B cell (primary cell): Measurements from ENCODE around the gene MYLK3. TPM values are rescaled to one million over a fixed set of nuclear protein-coding genes. Genes with fewer than 3 reads are reported as not detected.

Source experiments
- ATAC-seq: fragments of 200-7000 bp; cut with Tn5 transposase; one replicate; pipeline ENCODE4 v1.10.0; 2021; ENCODE audit warnings: low read depth, mild to moderate bottlenecking, moderate number of reproducible peaks, moderate library complexity
- CTCF ChIA-PET: fragments of 350-600 bp; sonication (Branson Sonifier 250); formaldehyde crosslinking; loops from one replicate; lab custom pipeline; 2021; ENCODE audit warnings: antibody characterized with exemption, inconsistent platforms; lab: Charles Lee
- POLR2A ChIA-PET: fragments of 350-600 bp; sonication (Branson Sonifier 250); formaldehyde crosslinking; loops from one replicate; lab custom pipeline; 2021; ENCODE audit warnings: antibody characterized with exemption; lab: Charles Lee
- DNase-seq: peaks from one replicate; pipeline ENCODE4 v3.0.0; 2013
- H2AFZ ChIP-seq: 2 replicates; pipeline ENCODE4 v1.6.1; 2012; ENCODE audit warnings: mild to moderate bottlenecking, low read depth, low read length; ENCODE audit not compliant: insufficient read depth, poor library complexity, severe bottlenecking
- H3K27ac ChIP-seq, 2 donors: 1 replicate in 1 of 2; 2 replicates in 1 of 2; pipeline ENCODE4 v1.5.1; 2012 to 2013; ENCODE audit warnings: low read length in 2 of 2, mild to moderate bottlenecking in 2 of 2, moderate library complexity in 1 of 2
- H3K27me3 ChIP-seq, 4 experiments: fragments of 200-600 bp in 1 of 4; sonication (generic) in 1 of 4; replicated peaks in 1 of 4; 1 replicate in 2 of 4; 2 replicates in 2 of 4; pipeline versions ENCODE4 v1.6.1 to v1.7.0; 2013 to 2016; ENCODE audit warnings: low read length in 3 of 4, mild to moderate bottlenecking in 2 of 4, mixed read lengths in 1 of 4, moderate library complexity in 1 of 4; ENCODE audit not compliant: insufficient read depth in 4 of 4, control insufficient read depth in 3 of 4; ENCODE audit errors: control extremely low read depth in 1 of 4
- H3K36me3 ChIP-seq, 2 experiments: replicated peaks in 1 of 2; 1 replicate in 1 of 2; 2 replicates in 1 of 2; pipeline versions ENCODE4 v1.6.1 to v1.7.1; 2013; ENCODE audit warnings: low read length in 1 of 2; ENCODE audit not compliant: insufficient read depth in 2 of 2, control insufficient read depth in 1 of 2; ENCODE audit errors: control extremely low read depth in 1 of 2, extremely low read depth in 1 of 2
- H3K4me1 ChIP-seq, 2 donors: fragments of 200-600 bp in 1 of 2; sonication (generic) in 1 of 2; 1 replicate in 1 of 2; 2 replicates in 1 of 2; pipeline versions ENCODE4 v1.5.1 to v1.6.1; 2013 to 2017; ENCODE audit warnings: low read length in 2 of 2; ENCODE audit not compliant: control insufficient read depth in 2 of 2, insufficient read depth in 2 of 2
- H3K4me2 ChIP-seq: replicated peaks from 2 replicates; pipeline ENCODE3; 2012; ENCODE audit warnings: mild to moderate bottlenecking, low read depth, low read length; ENCODE audit not compliant: poor library complexity, severe bottlenecking
- H3K4me3 ChIP-seq, 5 experiments: fragments of 200-600 bp in 1 of 5; sonication (generic) in 1 of 5; 1 replicate in 3 of 5; 2 replicates in 2 of 5; pipeline versions ENCODE4 v1.5.1 to v1.7.0; 2011 to 2016; ENCODE audit warnings: low read length in 4 of 5, mild to moderate bottlenecking in 4 of 5, low read depth in 2 of 5, control low read depth in 1 of 5, moderate library complexity in 1 of 5; ENCODE audit not compliant: insufficient read depth in 1 of 5; ENCODE audit errors: control extremely low read depth in 1 of 5, extremely low read depth in 1 of 5
- H3K79me2 ChIP-seq: fragments of 200-600 bp; sonication (generic); one replicate; pipeline ENCODE4 v1.6.0; 2016; ENCODE audit warnings: low read length; ENCODE audit not compliant: control insufficient read depth, insufficient read depth
- H3K9ac ChIP-seq: fragments of 200-600 bp; sonication (generic); 2 replicates; pipeline ENCODE4 v1.6.1; 2017; ENCODE audit warnings: mild to moderate bottlenecking, low read length, moderate library complexity
- H3K9me3 ChIP-seq, 3 donors: one replicate each; pipeline versions ENCODE4 v1.6.1 to v1.7.1; 2013; ENCODE audit warnings: low read length in 2 of 3; ENCODE audit not compliant: control insufficient read depth in 2 of 3, insufficient read depth in 1 of 3; ENCODE audit errors: control extremely low read depth in 1 of 3
- H4K20me1 ChIP-seq: 2 replicates; pipeline ENCODE4 v1.6.0; 2012; ENCODE audit warnings: mild to moderate bottlenecking, low read length; ENCODE audit not compliant: insufficient read depth, control insufficient read depth, poor library complexity, severe bottlenecking
- H3K27ac Mint-ChIP-seq: one replicate; pipeline ENCODE4 v1.8.0; 2021; ENCODE audit warnings: mixed read lengths
- H3K27me3 Mint-ChIP-seq: one replicate; pipeline ENCODE4 v1.8.0; 2021; ENCODE audit warnings: mixed read lengths
- H3K4me1 Mint-ChIP-seq: one replicate; pipeline ENCODE4 v1.8.0; 2021; ENCODE audit warnings: mixed read lengths
- H3K4me3 Mint-ChIP-seq: one replicate; pipeline ENCODE4 v1.8.0; 2021; ENCODE audit warnings: mixed read lengths
- H3K9me3 Mint-ChIP-seq: one replicate; pipeline ENCODE4 v1.8.0; 2022; ENCODE audit warnings: mixed read lengths; ENCODE audit not compliant: insufficient read depth
- CTCF ChIP-seq: fragments of 200-600 bp; IDR thresholded peaks from one replicate; pipeline ENCODE4 v1.8.0; 2022; ENCODE audit warnings: antibody characterized with exemption, mild to moderate bottlenecking
- EZH2 ChIP-seq: IDR thresholded peaks from 2 replicates; pipeline ENCODE4 v1.6.1; 2012; ENCODE audit warnings: borderline replicate concordance, low read depth, mild to moderate bottlenecking, moderate library complexity, low read length; ENCODE audit not compliant: insufficient read depth, poor library complexity, severe bottlenecking
- WGBS: methylation state at CpG from one replicate; pipeline ENCODE4 v1.1.5; 2013; ENCODE audit warnings: missing lambda C conversion rate; ENCODE audit not compliant: insufficient coverage; 5-methylcytosine and 5-hydroxymethylcytosine counted together
- intact Hi-C: fragments of 100-400 bp; cut with micrococcal nuclease; formaldehyde crosslinking; loops from one replicate; pipeline ENCODE4 v1.10.0; 2022
- polyA plus RNA-seq: library from polyadenylated mRNA; depleted of rRNA; stranded (reverse); fragments of >200 nt; gene quantifications from 2 replicates; pipeline ENCODE4 v1.2.3, GENCODE V29; 2012
- total RNA-seq, 2 donors: library from RNA; stranded (reverse); fragments of 120-200 nt in 1 of 2; gene quantifications; 1 replicate in 1 of 2; 2 replicates in 1 of 2; pipeline versions ENCODE4 v1.2.3 to v1.2.4, GENCODE V29; 2013 to 2022

The MYLK3 gene
- total and polyA plus RNA-seq, 2 donors (not counting 1 experiment from before 2014, with no cell fraction given), result 0.01 to 0.10 TPM

GRCh38 chr16:46730801-46731690 is 17.1 kb downstream of the MYLK3 start:
- ChIA-PET POLR2A (no interaction called here), CTCF (interaction anchor here (0.6 kb wide), 2 partner anchors 22 to 123 kb away, joined by 3 read pairs; no protein-coding TSS in a partner anchor)
- Histone ChIP-seq H3K79me2 (no peaks in the 10 kb centered on the region), H4K20me1 (no peaks in the 10 kb centered on the region), H3K9me3 (peaks cover 0 to 2% (median 0%) of the 10 kb centered on the region in 3 donors), H3K36me3 (no peaks in the 10 kb centered on the region), H3K4me2 (no peak overlapping the region), H3K27ac (no peak overlapping the region), H3K4me3 (no peak overlapping the region), H3K9ac (no peak overlapping the region), H2AFZ (no peak overlapping the region), H3K4me1 (no peaks in the 10 kb centered on the region), H3K27me3 (peaks cover 0 to 2% (median 0%) of the 10 kb centered on the region in 4 experiments)
- DNase-seq (no peak), ATAC-seq (no peak)
- H3K27me3 Mint-ChIP-seq, result no peaks in the 10 kb centered on the region
- intact Hi-C loops, result no loop called here
- H3K9me3 Mint-ChIP-seq, result no peaks in the 10 kb centered on the region
- TF ChIP-seq EZH2 (no peak), CTCF (no peak)
- H3K4me1 Mint-ChIP-seq, result no peaks in the 10 kb centered on the region
- H3K4me3 Mint-ChIP-seq, result no peak overlapping the region
- WGBS, result 91% methylated on average over 15 of the region's 17 CpGs
- H3K27ac Mint-ChIP-seq, result no peak overlapping the region

GRCh38 chr16:46730126-46730525 is 18.0 kb downstream of the MYLK3 start:
- Histone ChIP-seq H4K20me1 (no peaks in the 10 kb centered on the region), H3K4me3 (no peak overlapping the region), H3K27ac (no peak overlapping the region), H3K27me3 (peaks cover 0 to 2% (median 0%) of the 10 kb centered on the region in 4 experiments), H3K79me2 (no peaks in the 10 kb centered on the region), H3K4me1 (no peaks in the 10 kb centered on the region), H2AFZ (no peak overlapping the region), H3K4me2 (no peak overlapping the region), H3K9me3 (peaks cover 0 to 5% (median 3%) of the 10 kb centered on the region in 3 donors), H3K9ac (no peak overlapping the region), H3K36me3 (no peaks in the 10 kb centered on the region)
- peaks cover 6% of the 10 kb centered on the region for H3K9me3 Mint-ChIP-seq
- ATAC-seq (no peak), DNase-seq (no peak)
- TF ChIP-seq CTCF, result no peak
- no peak overlapping the region for H3K27ac Mint-ChIP-seq
- no peaks in the 10 kb centered on the region for H3K4me1 Mint-ChIP-seq
- no peak overlapping the region for H3K4me3 Mint-ChIP-seq
- ChIA-PET POLR2A (no interaction called here), CTCF (interaction anchor here (0.6 kb wide), 1 partner anchor 124 kb away, joined by 3 read pairs; no protein-coding TSS in a partner anchor)
- no peaks in the 10 kb centered on the region for H3K27me3 Mint-ChIP-seq
- intact Hi-C loops, result no loop called here
- WGBS, result 96% methylated on average over 8 of the region's 8 CpGs
